Left colon (tissue), 2 donors: ENCODE data around the gene AVL9. TPM values are rescaled to one million over a fixed set of nuclear protein-coding genes. Genes with fewer than 3 reads are reported as not detected.
"Not testable (repeated sequence)": the region's sequence is repeated elsewhere in the genome, so short reads cannot be mapped to it uniquely, and the experiment has no call there.

Experiments
- ATAC-seq: fragments of 200-7000 bp; cut with Tn5 transposase; one replicate; pipeline ENCODE4 v1.9.1; 2020; ENCODE audit warnings: mild to moderate bottlenecking, moderate library complexity
- DNase-seq, 2 donors: peaks; one replicate each; pipeline ENCODE4 v3.0.0-alpha.2; 2020
- intact Hi-C, 2 donors: fragments of 100-400 bp; cut with DNase I in 1 of 2; cut with micrococcal nuclease in 1 of 2; formaldehyde crosslinking; loops; one replicate each; pipeline versions ENCODE4 v1.11.2 to v1.14.0; 2022; cut with DNase I, micrococcal nuclease
- total RNA-seq, 2 donors: library from RNA; stranded (reverse); fragmentation: NEBNext Ultra II Directional; extraction: Animal tissue kit (Norgen Biotek cat#: 25700); gene quantifications; one replicate each; pipeline ENCODE4 v1.2.1, GENCODE V29; 2021
- donor health status: DM: no; HTN: no; CAD: no.
- donor health status: DM: yes; HTN: yes; CAD: no.

AVL9 gene
- total RNA-seq, 2 donors from 2014 or later, result 83.3 to 83.5 TPM

- ATAC-seq, result no peak
- DNase-seq, result no peak
- intact Hi-C loops, result no loop called here
Observed at GRCh38 chr7:32574626-32575025, 79.3 kb downstream of the AVL9 start.

GRCh38 chr7:32577421-32577820 lies 82.1 kb downstream of the AVL9 start:
- no peak for DNase-seq
- intact Hi-C loops, result no loop called here

GRCh38 chr7:32579776-32580175 lies 84.5 kb downstream of the AVL9 start:
- intact Hi-C loops, result no loop called here
- ATAC-seq, result peak; percentile 91
- DNase-seq, result no peak

More at GRCh38 chr7:32577421-32577820, 82.1 kb downstream of the AVL9 start:
- no peak for ATAC-seq

- DNase-seq, result no peak
- ATAC-seq, result no peak
- intact Hi-C loops, result no loop called here
Observed at GRCh38 chr7:32580646-32581045, 85.4 kb downstream of the AVL9 start.

- no peak for DNase-seq
- intact Hi-C loops, result no loop called here
- ATAC-seq, result no peak
Observed at GRCh38 chr7:32582036-32582435, 86.7 kb downstream of the AVL9 start.

GRCh38 chr7:32583791-32584190 lies 88.5 kb downstream of the AVL9 start:
- no peak for DNase-seq
- intact Hi-C loops, result no loop called here
- no peak for ATAC-seq

- ATAC-seq, result peak; percentile 10
- no peak for DNase-seq
- intact Hi-C loops, result no loop called here
Observed at GRCh38 chr7:32586291-32587221, 91.3 kb downstream of the AVL9 start.

- no peak for DNase-seq
- intact Hi-C loops, result no loop called here
- peak; percentile 8 for ATAC-seq
Observed at GRCh38 chr7:32587411-32587948, 92.2 kb downstream of the AVL9 start.

GRCh38 chr7:32588657-32589056 lies 93.4 kb downstream of the AVL9 start:
- intact Hi-C loops, result no loop called here
- DNase-seq (no peak), ATAC-seq (no peak)

GRCh38 chr7:32591938-32592337 lies 96.6 kb downstream of the AVL9 start:
- ATAC-seq, result no peak
- DNase-seq, result no peak
- intact Hi-C loops, result no loop called here

- ATAC-seq (no peak), DNase-seq (no peak)
- intact Hi-C loops, result no loop called here
Observed at GRCh38 chr7:32592701-32593100, 97.4 kb downstream of the AVL9 start.

GRCh38 chr7:32594965-32595490 lies 99.7 kb downstream of the AVL9 start:
- intact Hi-C loops, result no loop called here
- ATAC-seq (no peak), DNase-seq (no peak)

GRCh38 chr7:32601196-32601595 lies 105.9 kb downstream of the AVL9 start:
- DNase-seq, ATAC-seq, intact Hi-C loops: not testable (repeated sequence)

GRCh38 chr7:32602470-32602869 lies 107.2 kb downstream of the AVL9 start:
- ATAC-seq (no peak), DNase-seq (no peak)
- intact Hi-C loops, result no loop called here

GRCh38 chr7:32603492-32603891 lies 108.2 kb downstream of the AVL9 start:
- ATAC-seq, intact Hi-C loops, DNase-seq: not testable (repeated sequence)

GRCh38 chr7:32604047-32604446 lies 108.8 kb downstream of the AVL9 start:
- DNase-seq, ATAC-seq, intact Hi-C loops: not testable (repeated sequence)

- ATAC-seq, result no peak
- intact Hi-C loops, result no loop called here
- DNase-seq, result no peak
Observed at GRCh38 chr7:32605032-32605431, 109.7 kb downstream of the AVL9 start.

GRCh38 chr7:32609463-32609862 lies 114.2 kb downstream of the AVL9 start:
- ATAC-seq (no peak), DNase-seq (no peak)
- intact Hi-C loops, result no loop called here

GRCh38 chr7:32611201-32612099 lies 116.2 kb downstream of the AVL9 start:
- intact Hi-C loops, result no loop called here
- no peak for ATAC-seq
- no peak for DNase-seq
